Panc1 (cell line): ENCODE measurements around the gene STAC3.

Experiments
- POLR2AphosphoS5 ChIP-seq: IDR thresholded peaks from 2 replicates; pipeline ENCODE4 v1.6.1; 2012; ENCODE audit warnings: mild to moderate bottlenecking, low read depth, low read length, moderate library complexity
- SIN3A ChIP-seq: IDR thresholded peaks from 2 replicates; pipeline ENCODE4 v1.6.1; 2012; ENCODE audit warnings: low read depth, mild to moderate bottlenecking, low read length, moderate library complexity, borderline replicate concordance; ENCODE audit not compliant: insufficient read depth
- TF ChIP-seq, protein P1 (sequence below): fragments of 450-650 bp; IDR thresholded peaks from 2 replicates; pipeline ENCODE4 v1.5.1; 2017; ENCODE audit warnings: mild to moderate bottlenecking

DNA sequence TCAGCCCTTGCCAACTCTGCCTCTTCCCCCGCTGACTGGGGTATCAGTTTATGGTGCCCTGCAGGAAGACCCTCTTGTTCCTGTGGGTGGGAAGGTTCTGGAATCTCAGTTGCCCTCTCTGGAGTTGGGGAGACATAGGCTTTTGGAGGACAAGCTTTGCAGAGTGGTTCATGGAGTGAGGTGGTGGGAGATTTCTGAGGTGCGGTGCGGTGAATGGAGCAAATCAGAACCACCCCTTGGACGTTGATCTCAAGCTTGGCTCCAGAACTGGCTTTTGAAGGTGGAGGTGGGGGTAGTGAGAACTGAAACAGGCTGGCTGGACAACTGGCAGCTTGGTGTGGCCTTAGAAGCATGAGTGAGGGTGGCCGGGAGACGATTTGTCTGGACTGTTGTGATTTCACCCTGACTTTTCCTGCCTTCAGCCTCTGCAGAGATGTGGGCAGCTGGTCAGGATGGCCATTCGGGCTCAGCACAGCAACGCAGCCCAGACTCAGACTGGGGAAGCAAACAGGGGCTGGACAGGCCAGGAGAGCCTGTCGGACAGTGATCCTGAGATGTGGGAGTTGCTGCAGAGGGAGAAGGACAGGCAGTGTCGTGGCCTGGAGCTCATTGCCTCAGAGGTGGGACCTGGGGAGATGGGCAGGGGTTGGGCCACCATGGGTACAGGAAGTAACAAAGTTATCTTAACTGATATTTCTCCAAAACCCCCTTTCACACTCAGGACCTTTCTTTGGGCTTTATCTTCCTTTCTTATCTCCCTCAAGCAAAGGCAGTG is 20.4 kb downstream of the STAC3 start:
- TF ChIP-seq, protein P1, sequence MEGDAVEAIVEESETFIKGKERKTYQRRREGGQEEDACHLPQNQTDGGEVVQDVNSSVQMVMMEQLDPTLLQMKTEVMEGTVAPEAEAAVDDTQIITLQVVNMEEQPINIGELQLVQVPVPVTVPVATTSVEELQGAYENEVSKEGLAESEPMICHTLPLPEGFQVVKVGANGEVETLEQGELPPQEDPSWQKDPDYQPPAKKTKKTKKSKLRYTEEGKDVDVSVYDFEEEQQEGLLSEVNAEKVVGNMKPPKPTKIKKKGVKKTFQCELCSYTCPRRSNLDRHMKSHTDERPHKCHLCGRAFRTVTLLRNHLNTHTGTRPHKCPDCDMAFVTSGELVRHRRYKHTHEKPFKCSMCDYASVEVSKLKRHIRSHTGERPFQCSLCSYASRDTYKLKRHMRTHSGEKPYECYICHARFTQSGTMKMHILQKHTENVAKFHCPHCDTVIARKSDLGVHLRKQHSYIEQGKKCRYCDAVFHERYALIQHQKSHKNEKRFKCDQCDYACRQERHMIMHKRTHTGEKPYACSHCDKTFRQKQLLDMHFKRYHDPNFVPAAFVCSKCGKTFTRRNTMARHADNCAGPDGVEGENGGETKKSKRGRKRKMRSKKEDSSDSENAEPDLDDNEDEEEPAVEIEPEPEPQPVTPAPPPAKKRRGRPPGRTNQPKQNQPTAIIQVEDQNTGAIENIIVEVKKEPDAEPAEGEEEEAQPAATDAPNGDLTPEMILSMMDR: no peak
- no peak for TF ChIP-seq POLR2AphosphoS5
- TF ChIP-seq SIN3A: no peak
